Measurements from ENCODE around the gene DHRSX.

DNA sequence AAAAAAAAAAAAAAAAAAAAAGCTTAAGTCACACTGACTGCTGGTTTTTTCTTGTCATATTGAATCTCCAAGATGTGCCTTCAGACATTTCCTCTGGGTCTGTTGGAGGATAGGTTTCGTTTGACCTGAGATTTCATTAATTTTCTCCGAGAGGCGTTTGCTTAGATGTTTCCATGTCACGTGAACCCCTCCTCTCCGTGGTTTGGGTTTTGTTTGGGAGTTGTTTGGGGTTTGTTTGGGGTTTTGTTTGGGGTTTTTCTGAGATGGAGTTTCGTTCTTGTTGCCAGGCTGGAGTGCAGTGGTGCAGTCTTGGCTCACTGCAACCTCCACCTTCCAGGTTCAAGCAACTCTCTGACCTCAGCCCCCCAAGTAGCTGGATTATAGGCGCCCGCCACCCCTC lies 40.8 kb upstream of the DHRSX start:
- TF ChIP-seq, protein P1, sequence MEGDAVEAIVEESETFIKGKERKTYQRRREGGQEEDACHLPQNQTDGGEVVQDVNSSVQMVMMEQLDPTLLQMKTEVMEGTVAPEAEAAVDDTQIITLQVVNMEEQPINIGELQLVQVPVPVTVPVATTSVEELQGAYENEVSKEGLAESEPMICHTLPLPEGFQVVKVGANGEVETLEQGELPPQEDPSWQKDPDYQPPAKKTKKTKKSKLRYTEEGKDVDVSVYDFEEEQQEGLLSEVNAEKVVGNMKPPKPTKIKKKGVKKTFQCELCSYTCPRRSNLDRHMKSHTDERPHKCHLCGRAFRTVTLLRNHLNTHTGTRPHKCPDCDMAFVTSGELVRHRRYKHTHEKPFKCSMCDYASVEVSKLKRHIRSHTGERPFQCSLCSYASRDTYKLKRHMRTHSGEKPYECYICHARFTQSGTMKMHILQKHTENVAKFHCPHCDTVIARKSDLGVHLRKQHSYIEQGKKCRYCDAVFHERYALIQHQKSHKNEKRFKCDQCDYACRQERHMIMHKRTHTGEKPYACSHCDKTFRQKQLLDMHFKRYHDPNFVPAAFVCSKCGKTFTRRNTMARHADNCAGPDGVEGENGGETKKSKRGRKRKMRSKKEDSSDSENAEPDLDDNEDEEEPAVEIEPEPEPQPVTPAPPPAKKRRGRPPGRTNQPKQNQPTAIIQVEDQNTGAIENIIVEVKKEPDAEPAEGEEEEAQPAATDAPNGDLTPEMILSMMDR (IDR thresholded peaks at IDR 0.05; ENCODE audit: poor library complexity) = no peak
- TF ChIP-seq EZH2 (IDR thresholded peaks at IDR 0.05; ENCODE audit: borderline replicate concordance) = no peak
- TF ChIP-seq EZH2phosphoT487 (IDR thresholded peaks at IDR 0.05; ENCODE audit: low read depth, severe bottlenecking, unreplicated experiment) = no peak
